HG02642 (cell line): ENCODE results near the gene LGALS3BP.

Experiments used
- ATAC-seq: cut with Tn5 transposase; IDR thresholded peaks from one replicate; pipeline ENCODE4 v1.9.1; 2021; ENCODE audit warnings: mild to moderate bottlenecking; ENCODE audit not compliant: unreplicated experiment, poor library complexity

LGALS3BP gene

GRCh38 chr17:78999947-79000395 is 20.2 kb upstream of the LGALS3BP start:
- no peak for ATAC-seq

GRCh38 chr17:78999056-78999768 is 19.5 kb upstream of the LGALS3BP start:
- ATAC-seq: no peak

DNA sequence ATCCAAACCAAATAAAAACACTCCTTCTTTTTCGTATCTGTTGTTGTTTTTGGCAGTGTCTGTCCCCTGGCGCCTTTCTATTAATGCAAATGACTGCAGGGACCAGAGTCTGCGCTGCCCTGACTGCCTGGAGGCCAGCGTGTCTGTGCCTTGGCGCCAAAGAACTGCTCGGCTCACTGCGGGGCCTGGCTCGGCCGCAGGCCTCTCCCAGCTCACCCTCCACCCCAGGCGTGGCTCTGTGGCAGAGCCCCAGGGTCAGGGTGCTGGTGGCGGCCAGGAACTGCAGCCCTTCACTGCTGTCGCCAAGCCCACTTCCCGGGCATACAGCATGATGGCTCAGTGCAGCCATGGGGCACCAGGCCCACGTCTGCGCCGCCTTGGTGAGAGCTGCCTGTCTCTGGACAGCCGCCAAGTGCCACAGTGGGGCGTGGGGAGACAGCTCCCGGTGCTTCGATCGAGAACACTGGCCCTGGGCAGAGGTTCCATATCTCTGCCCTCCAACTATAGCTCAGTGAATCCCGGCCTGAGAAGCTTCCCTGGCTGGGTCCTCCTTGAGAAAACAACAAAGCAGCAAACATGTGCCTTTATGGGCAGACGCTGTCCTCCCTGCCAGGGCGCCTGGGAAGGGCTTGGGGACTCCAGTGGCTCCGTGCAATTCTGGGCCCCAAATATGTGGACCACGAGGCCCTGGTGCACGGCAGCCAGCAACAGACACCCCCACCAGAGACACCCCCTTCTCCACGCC is 18.8 kb upstream of the LGALS3BP start:
- no peak for ATAC-seq

GRCh38 chr17:78997881-78998280 is 18.2 kb upstream of the LGALS3BP start:
- no peak for ATAC-seq

- ATAC-seq: no peak
Observed at GRCh38 chr17:78997231-78997741, 17.6 kb upstream of the LGALS3BP start.

GRCh38 chr17:78996781-78997201 is 17.1 kb upstream of the LGALS3BP start:
- ATAC-seq: no peak

DNA sequence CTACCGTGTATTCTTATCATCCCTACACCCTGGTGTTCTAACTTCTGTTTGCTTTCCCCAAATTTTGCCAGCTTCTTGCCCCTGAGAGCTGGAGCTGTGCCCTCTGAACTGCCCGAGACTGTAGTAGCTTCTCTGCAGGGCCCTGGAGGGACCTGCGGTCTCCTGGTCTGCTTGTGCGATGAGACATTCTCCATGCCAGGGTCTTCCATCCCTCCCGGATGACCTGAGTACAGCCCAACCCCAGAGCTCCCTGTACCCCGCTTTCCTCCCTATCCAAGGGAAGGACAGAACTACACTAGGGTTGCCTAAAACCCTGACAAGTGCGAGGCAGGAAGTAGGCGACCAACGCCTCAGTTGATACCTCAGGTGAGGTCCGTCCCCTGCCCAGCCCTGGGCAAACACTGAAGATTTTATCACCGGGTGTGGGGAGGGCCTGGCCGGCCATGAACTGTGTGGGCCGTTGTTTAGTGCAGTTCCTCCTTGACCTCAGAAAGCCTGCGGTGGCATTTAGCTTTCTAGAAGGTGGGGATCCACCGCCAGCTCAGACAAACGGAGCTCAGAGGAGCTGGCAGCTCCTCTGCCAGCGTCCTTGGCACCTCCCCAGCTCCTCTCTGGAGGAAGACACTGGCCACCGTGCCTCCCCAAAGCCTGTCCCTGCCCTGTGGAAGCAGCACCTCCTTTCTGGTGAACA is 16.2 kb upstream of the LGALS3BP start:
- ATAC-seq: no peak

DNA sequence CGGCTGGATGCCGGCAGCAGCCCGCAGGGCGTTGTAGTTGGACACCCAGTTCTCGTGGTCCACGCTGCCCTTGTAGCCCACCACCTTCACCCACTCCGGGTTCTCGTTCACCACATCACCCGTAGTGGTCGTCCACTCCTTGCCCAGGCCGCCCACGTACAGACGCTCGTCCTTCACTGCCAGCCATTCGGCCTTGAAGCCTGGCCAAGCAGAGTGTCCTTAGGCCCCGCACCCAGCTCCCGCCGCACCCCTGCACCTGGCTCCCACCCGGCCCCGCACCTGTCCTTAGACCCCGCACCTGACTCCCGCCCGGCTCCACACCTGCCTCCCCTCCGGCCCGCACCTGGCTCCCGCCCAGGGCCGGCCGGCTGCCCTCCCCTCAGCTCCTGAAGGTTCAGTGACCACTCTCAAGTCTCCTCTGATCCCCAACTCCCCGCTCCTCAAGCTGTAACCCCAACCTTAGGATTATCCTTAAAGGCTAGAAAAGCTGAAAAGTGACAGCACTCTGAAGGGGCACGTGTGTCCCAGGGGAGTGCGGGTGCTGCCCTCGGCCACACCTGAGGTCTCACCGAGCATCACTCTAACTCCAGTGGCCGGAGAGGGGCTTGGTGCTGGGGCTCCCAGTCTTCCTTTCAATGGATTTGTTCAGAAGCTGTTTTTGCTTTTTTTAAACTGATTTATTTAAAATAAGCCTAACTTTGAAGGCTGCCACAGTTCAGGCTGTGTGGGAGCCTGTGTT is 15.5 kb upstream of the LGALS3BP start:
- no peak for ATAC-seq

GRCh38 chr17:78993981-78994671 is 14.4 kb upstream of the LGALS3BP start:
- ATAC-seq: no peak

DNA sequence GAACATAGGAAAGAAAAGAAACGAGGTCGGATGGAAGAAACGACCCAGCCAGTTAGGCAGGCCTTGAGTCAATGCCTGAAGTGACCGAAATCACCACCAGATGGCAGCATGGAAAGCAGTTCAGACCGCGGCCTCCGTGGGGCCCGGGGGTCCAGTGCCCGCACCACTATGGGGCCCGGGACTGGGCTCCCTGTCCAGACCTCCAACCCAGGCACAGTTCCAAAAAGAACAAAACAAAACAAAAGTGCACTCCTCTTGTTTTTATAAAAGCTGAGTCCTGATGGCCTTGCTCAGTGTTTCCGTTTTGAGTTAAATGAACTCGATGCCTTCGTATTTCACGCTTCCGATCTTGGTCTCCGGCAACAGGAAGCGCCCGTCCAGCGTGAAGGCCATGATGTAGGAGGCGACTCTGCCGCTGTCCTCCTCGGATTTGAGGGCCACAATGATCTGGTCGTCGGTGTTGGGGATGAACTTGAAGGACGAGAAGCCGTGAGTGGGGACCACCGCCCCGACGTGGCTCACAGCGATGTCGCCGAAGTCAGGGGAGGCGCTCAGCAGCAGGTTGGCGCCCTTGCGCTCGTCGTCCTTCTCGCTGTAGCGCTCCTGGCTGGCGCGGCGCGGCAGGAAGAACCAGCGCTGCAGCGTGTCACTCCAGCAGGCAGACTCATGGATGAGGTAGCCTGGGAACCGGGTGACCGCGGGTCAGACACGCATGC is 13.7 kb upstream of the LGALS3BP start:
- no peak for ATAC-seq

GRCh38 chr17:78992542-78993212 is 13.0 kb upstream of the LGALS3BP start:
- ATAC-seq: no peak

DNA sequence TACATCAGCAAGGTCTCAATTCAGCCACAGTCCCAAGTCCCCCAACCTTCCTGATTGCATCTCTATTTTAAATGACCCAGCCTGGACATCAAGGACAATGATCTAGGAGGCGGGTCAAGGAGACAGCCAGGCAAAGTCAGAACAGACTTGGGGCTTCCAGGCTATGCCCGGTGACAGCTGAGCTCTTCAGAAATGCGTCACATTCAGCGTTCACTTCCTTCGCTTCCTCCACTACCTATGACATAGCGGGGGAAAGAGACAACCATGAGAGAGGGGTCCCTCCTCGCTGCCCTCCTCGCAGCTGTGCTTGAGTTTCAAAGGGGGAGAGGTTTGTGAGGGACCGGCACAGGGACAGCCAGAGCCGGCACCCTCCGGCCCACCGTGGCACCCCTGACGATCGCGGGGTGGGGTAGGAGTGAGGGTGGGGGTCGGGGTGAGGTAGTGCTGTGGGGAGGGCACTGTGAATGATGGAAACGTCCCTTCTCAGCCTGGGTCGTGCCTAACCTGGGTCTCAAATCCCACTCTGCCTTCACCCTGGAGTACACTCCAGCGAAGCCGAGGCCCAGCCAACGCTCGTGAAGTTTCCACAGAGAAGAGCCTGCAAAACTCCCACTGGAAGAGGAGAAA is 12.3 kb upstream of the LGALS3BP start:
- ATAC-seq: no peak

- no peak for ATAC-seq
Observed at GRCh38 chr17:78991017-78991738, 11.5 kb upstream of the LGALS3BP start.

DNA sequence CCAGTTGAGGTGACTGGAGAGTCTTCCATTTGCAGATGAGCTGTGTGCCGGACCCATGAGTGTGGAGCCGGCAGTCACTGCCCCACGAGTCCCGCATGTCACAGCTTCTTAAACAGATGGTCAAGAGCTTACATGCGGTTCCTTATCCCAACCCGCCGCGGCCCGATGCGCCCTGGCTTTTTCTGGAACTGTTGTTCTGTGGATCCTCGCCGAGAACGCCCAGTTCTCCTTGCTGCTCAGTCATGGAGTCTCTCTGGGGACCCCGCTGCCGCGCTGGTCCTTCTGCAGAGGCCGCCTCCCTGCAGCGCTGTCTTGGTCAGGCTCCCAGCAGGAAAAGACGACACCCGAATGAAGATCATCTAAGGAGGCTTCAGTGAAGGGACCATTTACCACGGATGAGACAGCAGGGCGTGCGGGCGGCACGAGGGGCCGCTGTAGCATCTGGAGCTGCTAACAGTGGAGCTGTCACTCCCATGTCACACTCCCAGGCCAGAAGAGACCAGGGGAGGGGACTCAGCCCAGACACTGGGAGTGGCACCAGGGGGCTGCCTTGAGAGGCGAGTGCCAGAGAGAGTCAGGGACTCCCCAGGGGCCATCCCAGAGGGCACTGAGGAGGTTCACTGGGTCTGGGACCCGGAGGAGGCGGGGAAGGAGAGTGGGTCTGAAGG is 10.8 kb upstream of the LGALS3BP start:
- no peak for ATAC-seq

GRCh38 chr17:78988152-78988551 is 8.4 kb upstream of the LGALS3BP start:
- no peak for ATAC-seq

- ATAC-seq: no peak
Observed at GRCh38 chr17:78986649-78987328, 7.1 kb upstream of the LGALS3BP start.
